IMR-90 (cell line): ENCODE measurements around the gene SOX6. TPM values are rescaled to one million over a fixed set of nuclear protein-coding genes. Genes with fewer than 3 reads are reported as not detected.

Experiments used
- ATAC-seq: fragments of 200-7000 bp; cut with Tn5 transposase; 2 replicates; pipeline ENCODE4 v1.9.1; 2020; ENCODE audit warnings: low read depth, mild to moderate bottlenecking, moderate library complexity
- BruUV-seq: library from RNA; stranded (reverse); fragments of 400-500 nt; replicated peaks from 2 replicates; lab custom pipeline; 2021; lab: Mats Ljungman, UMichigan
- CTCF ChIA-PET: fragments of 300-600 bp; formaldehyde crosslinking; extraction: SDS; loops from one replicate; lab custom pipeline; 2021; ENCODE audit warnings: antibody characterized with exemption; lab: Yijun Ruan, JAX
- POLR2A ChIA-PET: fragments of 300-600 bp; sonication (Branson Sonifier 250); formaldehyde crosslinking; loops from one replicate; lab custom pipeline; 2022; ENCODE audit warnings: antibody characterized with exemption; ENCODE audit not compliant: unreplicated experiment; lab: Charles Lee
- DNase-seq: peaks from one replicate; pipeline ENCODE4 v3.0.0; 2013
- H2AFZ ChIP-seq: replicated peaks from 2 replicates; pipeline ENCODE3; 2013; ENCODE audit warnings: low read length, mild to moderate bottlenecking; ENCODE audit not compliant: poor library complexity
- H2AK5ac ChIP-seq: 2 replicates; pipeline ENCODE4 v1.6.1; 2013; ENCODE audit warnings: low read depth, low read length, inconsistent platforms
- H2AK9ac ChIP-seq: replicated peaks from 2 replicates; pipeline ENCODE3; 2013; ENCODE audit warnings: mild to moderate bottlenecking, low read depth, low read length, moderate library complexity; ENCODE audit not compliant: poor library complexity
- H2BK120ac ChIP-seq: 2 replicates; pipeline ENCODE4 v1.6.1; 2013; ENCODE audit warnings: low read depth, low read length, inconsistent platforms
- H2BK15ac ChIP-seq: 3 replicates; pipeline ENCODE4 v1.6.1; 2013; ENCODE audit warnings: low read depth, low read length, inconsistent platforms
- H2BK20ac ChIP-seq: 2 replicates; pipeline ENCODE4 v1.6.1; 2013; ENCODE audit warnings: low read depth, mild to moderate bottlenecking, inconsistent platforms, low read length, moderate library complexity
- H2BK5ac ChIP-seq: 2 replicates; pipeline ENCODE4 v1.6.1; 2013; ENCODE audit warnings: mild to moderate bottlenecking, low read depth, low read length, inconsistent platforms; ENCODE audit not compliant: poor library complexity, severe bottlenecking
- H3K14ac ChIP-seq: replicated peaks from 2 replicates; pipeline ENCODE4 v1.6.1; 2013; ENCODE audit warnings: low read depth, low read length, inconsistent platforms
- H3K18ac ChIP-seq: 2 replicates; pipeline ENCODE4 v1.6.1; 2013; ENCODE audit warnings: low read depth, low read length, control low read depth
- H3K23ac ChIP-seq: 2 replicates; pipeline ENCODE4 v1.6.1; 2013; ENCODE audit warnings: low read depth, low read length, inconsistent platforms
- H3K27ac ChIP-seq: 2 replicates; pipeline ENCODE4 v1.5.1; 2013; ENCODE audit warnings: mild to moderate bottlenecking, control low read depth, low read length; ENCODE audit not compliant: insufficient read depth
- H3K27me3 ChIP-seq: 2 replicates; pipeline ENCODE4 v1.6.1; 2013; ENCODE audit warnings: low read length; ENCODE audit not compliant: control insufficient read depth, insufficient read depth
- H3K36me3 ChIP-seq: 2 replicates; pipeline ENCODE4 v1.6.1; 2013; ENCODE audit warnings: low read length, mixed read lengths; ENCODE audit not compliant: control insufficient read depth, insufficient read depth
- H3K4ac ChIP-seq: 2 replicates; pipeline ENCODE4 v1.6.1; 2013; ENCODE audit warnings: low read depth, low read length, inconsistent platforms
- H3K4me1 ChIP-seq: 2 replicates; pipeline ENCODE4 v1.6.1; 2013; ENCODE audit warnings: low read length, mixed read lengths; ENCODE audit not compliant: control insufficient read depth, insufficient read depth
- H3K4me2 ChIP-seq: 2 replicates; pipeline ENCODE4 v1.6.1; 2013; ENCODE audit warnings: low read depth, mild to moderate bottlenecking, control low read depth, low read length, moderate library complexity
- H3K4me3 ChIP-seq: 2 replicates; pipeline ENCODE4 v1.5.1; 2013; ENCODE audit warnings: low read depth, mild to moderate bottlenecking, control low read depth, low read length, moderate library complexity; ENCODE audit not compliant: insufficient read depth
- H3K56ac ChIP-seq: 2 replicates; pipeline ENCODE4 v1.6.1; 2013; ENCODE audit warnings: low read length, inconsistent platforms; ENCODE audit not compliant: insufficient read depth; ENCODE audit errors: extremely low read depth
- H3K79me1 ChIP-seq, 2 experiments: 2 replicates each; pipeline ENCODE4 v1.6.1; 2013; ENCODE audit warnings: low read length in 2 of 2, inconsistent platforms in 1 of 2, low read depth in 1 of 2
- H3K9ac ChIP-seq: 2 replicates; pipeline ENCODE4 v1.6.1; 2013; ENCODE audit warnings: low read depth, low read length, control low read depth
- H3K9me1 ChIP-seq: 2 replicates; pipeline ENCODE4 v1.6.1; 2013; ENCODE audit warnings: low read length, inconsistent platforms; ENCODE audit not compliant: insufficient read depth
- H3K9me3 ChIP-seq: 2 replicates; pipeline ENCODE4 v1.6.1; 2013; ENCODE audit warnings: low read length; ENCODE audit not compliant: control insufficient read depth, insufficient read depth
- H4K20me1 ChIP-seq: 2 replicates; pipeline ENCODE4 v1.6.1; 2013; ENCODE audit warnings: low read length, inconsistent platforms; ENCODE audit not compliant: insufficient read depth
- H4K5ac ChIP-seq: 2 replicates; pipeline ENCODE4 v1.6.1; 2013; ENCODE audit warnings: mild to moderate bottlenecking, low read depth, low read length, control low read depth
- H4K8ac ChIP-seq, 2 experiments: 2 replicates each; pipeline ENCODE4 v1.6.1; 2013; ENCODE audit warnings: low read depth in 2 of 2, low read length in 2 of 2, control low read depth in 1 of 2, inconsistent platforms in 1 of 2
- H4K91ac ChIP-seq: 2 replicates; pipeline ENCODE4 v1.6.1; 2013; ENCODE audit warnings: low read depth, low read length, inconsistent platforms; ENCODE audit not compliant: insufficient read depth
- BHLHE40 ChIP-seq: fragments of 150-350 bp; IDR thresholded peaks from 2 replicates; pipeline ENCODE4 v1.6.1; 2016; ENCODE audit warnings: mild to moderate bottlenecking, low read depth, low read length
- CEBPB ChIP-seq: IDR thresholded peaks from 2 replicates; pipeline ENCODE4 v1.6.1; 2012; ENCODE audit warnings: low read depth, low read length, improper control_type of control experiment
- CHD1 ChIP-seq: IDR thresholded peaks from 2 replicates; pipeline ENCODE4 v1.6.1; 2012; ENCODE audit warnings: low read depth, low read length, improper control_type of control experiment
- FOS ChIP-seq: fragments of 150-350 bp; IDR thresholded peaks from 2 replicates; pipeline ENCODE4 v1.6.1; 2016; ENCODE audit warnings: low read depth, low read length
- MAFK ChIP-seq: IDR thresholded peaks from 2 replicates; pipeline ENCODE4 v1.6.1; 2012; ENCODE audit warnings: low read depth, low read length, improper control_type of control experiment
- MAZ ChIP-seq: IDR thresholded peaks from 2 replicates; pipeline ENCODE4 v1.6.1; 2012; ENCODE audit warnings: low read depth, mild to moderate bottlenecking, low read length, improper control_type of control experiment, moderate library complexity, borderline replicate concordance
- MXI1 ChIP-seq: IDR thresholded peaks from 2 replicates; pipeline ENCODE4 v1.6.1; 2012; ENCODE audit warnings: low read depth, mild to moderate bottlenecking, low read length, moderate library complexity, borderline replicate concordance
- NFE2L2 ChIP-seq: fragments of 150-350 bp; IDR thresholded peaks from 2 replicates; pipeline ENCODE4 v1.6.1; 2016; ENCODE audit warnings: low read depth, mild to moderate bottlenecking, low read length
- POLR2A ChIP-seq: IDR thresholded peaks from 2 replicates; pipeline ENCODE4 v1.6.1; 2012; ENCODE audit warnings: mild to moderate bottlenecking, low read depth, low read length
- RAD21 ChIP-seq: IDR thresholded peaks from 2 replicates; pipeline ENCODE4 v1.6.1; 2012; ENCODE audit warnings: low read length, improper control_type of control experiment
- SMC3 ChIP-seq: fragments of 150-350 bp; IDR thresholded peaks from 2 replicates; pipeline ENCODE4 v1.6.1; 2016; ENCODE audit warnings: low read depth, mild to moderate bottlenecking, antibody characterized with exemption, low read length, moderate library complexity
- WGBS, 2 experiments: methylation state at CpG; one replicate each; pipeline versions ENCODE4 v1.1.5 to v1.1.7; 2013; ENCODE audit warnings: missing lambda C conversion rate in 2 of 2; ENCODE audit not compliant: insufficient read length in 1 of 2; ENCODE audit errors: extremely low coverage in 2 of 2; 5-methylcytosine and 5-hydroxymethylcytosine counted together
- dilution Hi-C: fragments of 300-500 bp; cut with HindIII; formaldehyde crosslinking; loops from one replicate; pipeline ENCODE4 v1.14.3; 2018; ENCODE audit warnings: low sequenced_read_pairs; ENCODE audit not compliant: unreplicated experiment
- in situ Hi-C: fragments of 300-500 bp; cut with MboI; formaldehyde crosslinking; loops from 3 replicates; pipeline ENCODE4 v1.14.3; 2019; ENCODE audit warnings: low sequenced_read_pairs, inconsistent platforms, mixed read lengths
- intact Hi-C: fragments of 100-400 bp; cut with micrococcal nuclease; formaldehyde crosslinking; loops from 2 replicates; pipeline ENCODE4 v1.10.0; 2022
- polyA plus RNA-seq, 3 experiments: library from polyadenylated mRNA; depleted of rRNA; stranded (reverse); fragments of >200 nt; gene quantifications; 2 replicates each; pipeline ENCODE4 v1.2.3, GENCODE V29; 2012; ENCODE audit warnings: low replicate concordance in 1 of 3
- total RNA-seq: library from RNA; depleted of rRNA; stranded (reverse); fragments of >200 nt; gene quantifications from 2 replicates; pipeline ENCODE4 v1.2.3, GENCODE V29; 2012
- TF ChIP-seq, protein P1 (sequence below): conservative IDR thresholded peaks from 2 replicates; pipeline ENCODE4 v1.5.1; 2012; ENCODE audit warnings: mild to moderate bottlenecking, low read depth, low read length, improper control_type of control experiment

The SOX6 gene
- total and polyA plus RNA-seq, 2 of the 4 experiments (the other 2 are of a cell fraction), result 1.7 to 7.7 TPM

DNA sequence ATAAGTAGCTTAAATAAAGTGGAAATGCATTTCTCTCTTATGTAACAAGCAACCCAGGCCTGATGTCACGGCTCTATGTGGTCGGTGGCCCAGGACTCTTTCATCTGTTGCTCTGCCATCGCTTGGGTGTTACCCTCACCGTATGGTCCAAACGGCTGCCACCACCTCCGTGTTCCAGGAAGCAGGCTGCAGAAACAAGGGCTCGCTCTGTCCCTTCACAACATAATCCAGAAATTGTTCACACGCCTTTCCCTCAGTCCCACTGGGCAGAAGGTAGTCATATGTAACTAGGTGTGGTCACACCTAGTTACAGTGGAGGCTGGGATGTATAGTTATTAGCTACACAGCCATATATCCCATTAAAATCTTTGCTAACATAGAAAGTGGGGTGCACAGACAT is 421.0 kb downstream of the SOX6 start:
- peaks cover 2% of the 10 kb centered on the region for H3K9me3 ChIP-seq
- no peak for DNase-seq
- no peak overlapping the region for H4K5ac ChIP-seq
- no peak for TF ChIP-seq SMC3
- no peak for TF ChIP-seq NFE2L2
- TF ChIP-seq CHD1, result no peak
- no peak for TF ChIP-seq BHLHE40
- no peak for TF ChIP-seq MAFK
- TF ChIP-seq, protein P1, sequence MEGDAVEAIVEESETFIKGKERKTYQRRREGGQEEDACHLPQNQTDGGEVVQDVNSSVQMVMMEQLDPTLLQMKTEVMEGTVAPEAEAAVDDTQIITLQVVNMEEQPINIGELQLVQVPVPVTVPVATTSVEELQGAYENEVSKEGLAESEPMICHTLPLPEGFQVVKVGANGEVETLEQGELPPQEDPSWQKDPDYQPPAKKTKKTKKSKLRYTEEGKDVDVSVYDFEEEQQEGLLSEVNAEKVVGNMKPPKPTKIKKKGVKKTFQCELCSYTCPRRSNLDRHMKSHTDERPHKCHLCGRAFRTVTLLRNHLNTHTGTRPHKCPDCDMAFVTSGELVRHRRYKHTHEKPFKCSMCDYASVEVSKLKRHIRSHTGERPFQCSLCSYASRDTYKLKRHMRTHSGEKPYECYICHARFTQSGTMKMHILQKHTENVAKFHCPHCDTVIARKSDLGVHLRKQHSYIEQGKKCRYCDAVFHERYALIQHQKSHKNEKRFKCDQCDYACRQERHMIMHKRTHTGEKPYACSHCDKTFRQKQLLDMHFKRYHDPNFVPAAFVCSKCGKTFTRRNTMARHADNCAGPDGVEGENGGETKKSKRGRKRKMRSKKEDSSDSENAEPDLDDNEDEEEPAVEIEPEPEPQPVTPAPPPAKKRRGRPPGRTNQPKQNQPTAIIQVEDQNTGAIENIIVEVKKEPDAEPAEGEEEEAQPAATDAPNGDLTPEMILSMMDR, result no peak
- TF ChIP-seq CEBPB, result no peak
- TF ChIP-seq FOS, result no peak
- TF ChIP-seq MXI1, result no peak
- TF ChIP-seq POLR2A, result no peak
- no peak for TF ChIP-seq MAZ
- TF ChIP-seq RAD21, result no peak
- no peak overlapping the region for H3K4ac ChIP-seq
- H3K36me3 ChIP-seq, result no peaks in the 10 kb centered on the region
- H2AK9ac ChIP-seq, result no peak overlapping the region
- H4K8ac ChIP-seq, result no peak overlapping the region
- no peak overlapping the region for H2BK5ac ChIP-seq
- dilution Hi-C loops (no loop called here), in situ Hi-C loops (no loop called here), intact Hi-C loops (no loop called here)
- CTCF ChIA-PET, result no interaction called here
- H3K4me1 ChIP-seq, result peaks cover 10% of the 10 kb centered on the region
- 79% methylated on average over 5 of the region's 8 CpGs; no CpG with 5 or more reads in 1 of the 2 experiments for WGBS, 2 experiments
- H3K14ac ChIP-seq, result no peak overlapping the region
- H3K56ac ChIP-seq, result no peak overlapping the region
- no peak overlapping the region for H3K4me3 ChIP-seq
- BruUV-seq, result no TSS peak
- no peaks in the 10 kb centered on the region for H4K20me1 ChIP-seq
- POLR2A ChIA-PET, result interaction anchor here (0.6 kb wide), 1 partner anchor 587 kb away, joined by 3 read pairs; no protein-coding TSS in a partner anchor
- no peaks in the 10 kb centered on the region for H3K79me1 ChIP-seq
- H3K9ac ChIP-seq, result no peak overlapping the region
- no peak overlapping the region for H3K23ac ChIP-seq
- H3K18ac ChIP-seq, result no peak overlapping the region
- no peak for ATAC-seq
- H3K4me2 ChIP-seq, result no peak overlapping the region
- H2AFZ ChIP-seq, result no peak overlapping the region
- H2BK120ac ChIP-seq, result no peak overlapping the region
- no peak overlapping the region for H2BK15ac ChIP-seq
- no peak overlapping the region for H2AK5ac ChIP-seq
- H4K91ac ChIP-seq, result no peak overlapping the region
- no peaks in the 10 kb centered on the region for H3K27me3 ChIP-seq
- no peak overlapping the region for H2BK20ac ChIP-seq
- H3K27ac ChIP-seq, result no peak overlapping the region
- peaks cover 10% of the 10 kb centered on the region; the same call in 1 of the 2 replicates for H3K9me1 ChIP-seq
